ENCODE measurements around the gene TUBB2A.
"Not testable (repeated sequence)": the region's sequence is repeated elsewhere in the genome, so short reads cannot be mapped to it uniquely, and the experiment has no call there.

GRCh38 chr6:3179945-3180344 is 22.6 kb upstream of the TUBB2A start:
- not testable (repeated sequence) for TF ChIP-seq CEBPB (IDR thresholded peaks at IDR 0.05; ENCODE audit: low read depth, low read length); CTCF (IDR thresholded peaks at IDR 0.05; ENCODE audit: control extremely low read depth in 1 of 3, insufficient read depth in 1 of 3, low read depth in 1 of 3, low read length in 3 of 3); EZH2 (IDR thresholded peaks at IDR 0.05; ENCODE audit: low read depth, low read length, severe bottlenecking); SP2 (IDR thresholded peaks at IDR 0.05; ENCODE audit: low read length); POLR2AphosphoS5 (IDR thresholded peaks at IDR 0.05; ENCODE audit: low read depth, low read length); EP300 (IDR thresholded peaks at IDR 0.05; ENCODE audit: borderline replicate concordance in 1 of 2, low read depth in 2 of 2, low read length in 2 of 2); USF2 (IDR thresholded peaks at IDR 0.05; ENCODE audit: low read length); ASH2L (IDR thresholded peaks at IDR 0.05; ENCODE audit: low read length); YY1 (IDR thresholded peaks at IDR 0.05; ENCODE audit: low read depth, low read length); HDAC6 (IDR thresholded peaks at IDR 0.05; ENCODE audit: low read depth, low read length); RAD21 (IDR thresholded peaks at IDR 0.05 in 1 of 2, conservative IDR thresholded peaks at IDR 0.05 in 1 of 2; ENCODE audit: low read depth in 2 of 2, low read length in 2 of 2); CTBP2 (IDR thresholded peaks at IDR 0.05; ENCODE audit: borderline replicate concordance, insufficient read depth, insufficient read length, low read length); TAF1 (IDR thresholded peaks at IDR 0.05; ENCODE audit: low read depth, low read length)
